NCI-H2196 (cell line): ENCODE results near the gene MITD1.
"Not testable (repeated sequence)": the region's sequence is repeated elsewhere in the genome, so short reads cannot be mapped to it uniquely, and the experiment has no call there.

Source experiments
- DNase-seq: peaks from one replicate; lab custom pipeline; 2025; ENCODE audit not compliant: unreplicated experiment; lab: John Stamatoyannopoulos, UW

Gene MITD1

DNA sequence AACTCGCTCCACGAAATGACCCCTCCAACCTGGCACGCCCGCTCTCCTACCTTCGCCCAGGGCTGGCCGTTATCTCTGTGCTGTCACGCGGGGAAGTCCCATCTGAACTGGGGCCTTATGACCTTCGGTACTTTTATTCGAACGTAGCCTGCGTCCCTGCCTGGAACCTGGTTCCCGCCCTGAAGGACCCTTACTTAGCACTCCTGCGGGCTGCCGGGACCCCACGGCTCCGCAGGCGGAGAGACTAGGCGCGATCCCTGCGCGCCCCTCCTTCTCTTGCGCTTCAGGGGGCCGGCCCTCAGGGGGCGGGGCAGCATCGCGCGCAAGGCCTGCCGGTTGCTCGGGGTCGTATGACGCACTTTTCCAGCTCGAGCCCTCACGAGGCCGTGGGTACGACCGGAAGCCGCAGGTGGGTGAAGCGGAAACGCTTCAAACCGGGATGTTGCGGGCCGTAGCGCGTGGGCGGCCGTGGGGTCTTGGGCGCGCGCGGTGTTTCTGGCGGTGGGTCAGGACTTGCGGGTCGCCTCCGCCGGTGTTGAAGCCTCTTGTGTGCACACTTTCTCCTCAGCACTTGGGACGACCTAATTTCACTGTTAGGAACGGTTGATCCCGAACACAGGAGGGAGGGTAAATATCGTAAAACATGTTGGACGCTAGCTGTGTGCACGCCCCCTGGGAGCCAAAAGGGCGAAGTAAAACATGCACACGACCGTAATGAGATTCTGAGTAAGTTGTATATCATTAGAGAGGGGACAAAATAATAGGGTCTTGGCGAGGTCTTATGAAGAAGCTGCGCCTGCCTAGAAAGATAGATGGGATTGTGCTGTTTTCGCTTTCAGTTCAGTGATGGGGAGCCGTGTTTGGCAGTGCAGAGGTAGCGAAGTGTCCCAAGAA lies 26.0 kb downstream of the MITD1 start, which contains the start of the genes LIPT1 and TSGA10:
Gene LIPT1 (plus strand): TSS at position 325 of the 894 bp plus-strand sequence. CDS start 6,991 bp downstream, outside the sequence.
Gene TSGA10 (minus strand): TSS at position 300 of the 894 bp plus-strand sequence. CDS start 45,503 bp downstream, outside the sequence.
- peak; percentile 93 for DNase-seq

DNA sequence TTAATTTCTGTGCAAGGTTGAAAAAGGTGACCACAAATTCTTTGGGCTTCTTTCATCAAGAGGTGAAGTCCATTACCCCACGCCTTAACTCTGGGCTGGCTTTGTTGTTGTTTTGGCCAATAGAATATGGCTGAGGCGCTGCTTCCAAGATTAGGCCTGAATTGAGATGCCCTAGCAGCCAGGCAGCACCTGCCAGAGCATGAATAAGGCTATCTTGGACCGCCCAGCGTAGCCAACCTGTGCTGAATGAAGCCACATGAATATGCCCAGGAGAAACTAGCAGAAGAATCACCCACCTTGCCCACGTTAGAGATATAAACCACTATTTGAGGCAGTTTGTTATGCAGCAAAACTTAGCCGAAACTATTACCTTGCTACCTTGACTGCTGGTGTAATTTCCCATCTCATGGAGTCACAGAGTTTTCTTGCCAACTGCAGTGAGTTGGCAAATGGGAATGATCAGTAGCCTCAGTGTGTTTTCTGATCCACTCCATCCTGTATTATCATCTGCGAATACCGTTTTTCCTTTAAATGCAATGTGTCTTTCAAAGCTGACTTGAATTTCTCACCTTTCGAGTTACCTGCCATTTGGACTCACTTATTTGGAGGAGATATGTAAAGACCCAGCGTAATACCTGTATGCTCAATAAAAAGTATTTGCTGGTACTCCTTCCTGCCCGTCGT lies 26.8 kb downstream of the MITD1 start:
- DNase-seq, result no peak

DNA sequence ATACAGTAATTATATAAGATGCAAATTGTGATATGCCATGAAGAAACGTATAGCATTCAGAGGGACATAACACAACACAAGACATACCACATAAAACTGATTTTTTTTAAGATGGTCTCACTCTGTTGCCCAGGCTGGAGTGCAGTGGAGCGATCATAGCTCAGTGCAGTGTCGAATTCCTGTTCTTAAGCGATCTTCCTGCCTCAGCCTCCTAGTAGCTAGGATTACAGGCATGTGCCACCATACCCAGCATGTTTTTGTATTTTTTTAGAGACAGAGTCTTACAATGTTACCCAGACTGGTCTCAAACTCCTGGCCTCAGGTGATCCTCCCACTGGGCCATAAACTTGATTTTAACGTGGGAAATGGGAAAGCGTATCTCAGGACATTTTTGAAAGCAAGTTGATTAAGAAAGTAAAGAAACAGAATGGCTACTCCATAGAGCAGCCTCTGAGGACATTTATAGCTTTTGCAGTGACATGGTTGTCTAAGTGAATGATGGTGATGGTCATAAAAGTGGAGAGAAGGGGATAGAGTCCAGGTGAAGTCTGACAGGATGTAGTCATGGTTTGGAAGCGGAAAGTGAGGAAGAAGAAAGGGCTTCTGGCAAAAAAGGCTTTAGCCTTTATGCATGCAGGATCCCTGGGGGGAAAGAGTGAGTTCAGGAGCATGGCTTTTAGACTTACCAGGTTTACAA lies 28.5 kb downstream of the MITD1 start:
- no peak for DNase-seq

DNA sequence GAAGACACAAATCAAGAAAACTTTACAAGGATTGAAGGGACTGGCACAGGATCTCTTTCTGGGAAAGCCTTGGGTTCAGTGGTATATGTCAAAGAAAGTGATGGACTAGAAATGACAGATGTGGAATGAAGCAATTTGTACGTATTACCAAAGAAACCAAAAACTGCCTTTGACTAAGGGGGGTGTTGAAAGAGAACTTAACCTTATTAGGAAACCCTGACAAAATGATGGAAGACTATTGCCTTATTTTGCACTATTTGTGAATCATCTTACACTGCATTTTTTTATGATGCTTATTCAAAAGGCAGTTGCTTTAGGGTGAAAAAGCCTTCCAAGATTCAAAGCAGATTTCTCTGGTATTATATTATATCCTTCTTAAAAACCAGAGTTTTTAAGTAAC lies 30.2 kb downstream of the MITD1 start:
- DNase-seq, result no peak

DNA sequence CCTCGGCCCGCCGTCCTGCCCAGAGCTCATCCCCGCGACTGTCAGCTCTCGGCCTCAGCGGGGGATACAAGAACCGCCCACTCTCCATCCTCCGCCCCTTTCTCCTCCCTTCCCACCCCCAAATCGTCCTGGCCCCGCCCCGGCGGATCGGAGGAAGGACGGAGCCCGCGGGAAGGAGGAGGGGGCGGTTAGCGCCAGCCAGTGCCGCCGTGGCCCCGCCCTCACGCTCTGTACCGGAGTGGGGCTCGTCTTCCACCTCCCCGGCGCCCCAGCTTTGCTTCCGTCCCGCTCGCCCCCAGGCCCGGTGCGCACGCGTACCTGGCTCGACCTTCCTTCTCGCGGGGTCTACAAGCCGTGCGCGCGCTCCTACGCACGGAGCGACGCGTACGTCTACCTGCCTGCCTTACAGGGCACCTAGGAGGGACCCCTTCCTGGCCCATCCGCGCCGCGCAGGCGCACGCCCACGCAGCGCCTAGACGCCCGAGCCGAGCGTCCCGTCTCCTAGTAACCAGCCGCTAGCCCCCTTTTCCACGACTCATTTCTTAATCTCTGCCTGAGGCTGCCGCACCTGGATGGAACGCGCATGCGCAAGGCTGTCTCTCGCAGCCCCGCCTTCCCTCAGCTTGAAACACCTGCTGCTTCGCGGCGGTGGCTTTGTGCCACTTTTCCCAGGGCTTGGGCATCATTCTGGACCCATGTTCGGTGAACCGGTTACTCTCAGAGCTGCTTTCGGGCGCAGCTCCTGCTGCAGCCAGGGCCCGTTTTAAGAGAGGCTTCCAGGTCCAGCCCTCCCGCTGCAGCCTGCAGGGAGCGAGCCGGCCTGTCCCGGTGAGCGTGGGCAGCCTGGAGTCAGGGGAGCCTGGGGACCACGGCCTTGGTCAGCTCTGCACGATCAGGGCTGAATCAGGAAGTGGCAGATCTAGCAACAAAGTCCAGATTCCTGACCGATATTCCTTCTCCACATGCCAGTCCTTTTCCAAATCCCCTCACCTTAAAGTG lies 39.4 kb downstream of the MITD1 start, which contains the start of gene C2orf15:
Gene C2orf15 (plus strand): TSS at position 598 of the 999 bp plus-strand sequence. CDS start 8,852 bp downstream, outside the sequence.
- peak; percentile 99 for DNase-seq

DNA sequence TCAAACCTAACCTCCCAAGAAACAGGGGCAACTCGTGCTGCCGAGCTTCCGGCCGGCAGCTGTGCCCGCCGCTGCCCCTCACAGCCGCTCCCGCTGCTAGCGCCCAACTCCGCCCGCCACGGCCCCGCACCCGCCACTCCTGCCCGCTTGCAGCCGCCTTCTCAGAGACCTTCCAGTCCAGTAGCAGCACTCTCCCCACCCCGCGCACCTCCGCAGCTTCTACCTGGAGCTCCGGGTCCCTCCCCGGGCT lies 40.1 kb downstream of the MITD1 start:
- no peak for DNase-seq

DNA sequence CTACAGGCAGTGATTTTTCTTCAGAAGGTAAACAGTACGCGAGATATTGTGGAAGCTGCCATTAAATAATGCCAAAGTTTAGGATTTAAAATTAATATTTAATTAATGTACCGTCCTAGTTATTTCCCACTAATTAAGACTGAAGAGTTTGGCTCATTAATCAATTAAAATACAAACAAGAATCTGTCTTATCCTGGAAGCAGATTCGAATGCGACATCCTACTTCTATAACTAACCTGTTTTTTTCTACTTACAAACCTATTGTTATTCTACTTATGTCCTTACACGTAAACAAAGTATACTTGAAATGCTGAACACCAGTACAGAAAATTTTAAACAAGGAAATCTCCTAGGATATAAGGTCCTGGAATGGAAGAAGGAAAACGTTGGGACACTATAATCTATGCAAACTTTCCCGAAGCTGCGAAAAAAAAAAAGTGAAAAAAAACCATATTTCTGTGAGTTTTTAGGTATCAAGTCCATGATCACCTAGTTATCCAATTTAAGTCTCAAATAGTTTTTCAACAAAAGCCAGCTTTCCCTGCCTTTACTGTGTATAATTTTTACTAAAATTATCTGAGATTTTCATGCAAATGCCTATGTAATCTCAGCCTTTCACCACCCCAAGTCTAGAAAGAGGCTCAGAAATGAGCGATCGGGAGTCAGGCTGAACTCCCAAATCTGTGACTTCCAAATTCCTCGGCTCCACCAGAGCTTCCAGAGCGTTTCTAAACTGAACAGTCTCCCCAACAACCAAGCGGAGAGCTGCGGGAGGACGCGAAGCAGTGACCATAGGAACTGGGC lies 40.6 kb downstream of the MITD1 start:
- no peak for DNase-seq

DNA sequence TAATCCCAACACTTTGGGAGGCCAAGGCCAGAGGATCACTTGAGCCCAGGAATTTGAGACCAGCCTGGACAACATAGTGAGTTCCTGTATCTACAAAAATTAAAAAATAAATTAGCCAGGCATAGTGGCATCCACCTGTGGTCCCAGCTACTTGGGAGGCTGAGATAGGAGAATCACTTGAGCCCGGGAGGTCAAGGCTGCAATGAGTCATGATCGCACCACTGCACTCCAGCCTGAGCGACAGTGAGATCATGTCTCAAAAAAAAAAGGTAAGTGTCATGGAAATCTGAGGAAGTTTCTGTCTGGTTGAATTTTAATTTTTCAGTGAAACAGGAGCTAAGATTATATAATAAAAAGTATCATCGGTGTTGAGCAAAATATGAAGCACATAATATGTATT lies 41.9 kb downstream of the MITD1 start:
- DNase-seq, result no peak

DNA sequence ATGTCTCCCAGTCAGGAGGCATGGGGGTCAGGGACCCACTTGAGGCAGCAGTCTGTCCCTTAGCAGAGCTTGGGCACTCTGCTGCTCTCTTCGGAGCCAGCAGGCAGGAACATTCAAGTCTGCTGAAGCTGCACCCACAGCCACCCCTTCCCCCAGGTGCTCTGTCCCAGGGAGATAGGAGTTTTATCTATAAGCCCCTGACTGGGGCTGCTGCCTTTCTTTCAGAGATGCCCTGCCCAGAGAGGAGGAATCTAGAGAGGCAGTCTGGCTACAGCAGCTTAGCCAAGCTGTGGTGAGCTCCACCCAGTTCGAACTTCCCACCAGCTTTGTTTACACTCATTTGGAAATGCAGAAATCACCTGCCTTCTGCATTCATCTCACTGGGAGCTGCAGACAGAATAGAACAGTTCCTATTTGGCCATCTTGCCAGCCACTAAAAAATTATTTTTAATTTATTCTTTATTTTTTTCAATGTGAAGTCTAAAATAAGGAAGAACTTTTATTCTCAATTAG lies 45.8 kb downstream of the MITD1 start:
- not testable (repeated sequence) for DNase-seq

DNA sequence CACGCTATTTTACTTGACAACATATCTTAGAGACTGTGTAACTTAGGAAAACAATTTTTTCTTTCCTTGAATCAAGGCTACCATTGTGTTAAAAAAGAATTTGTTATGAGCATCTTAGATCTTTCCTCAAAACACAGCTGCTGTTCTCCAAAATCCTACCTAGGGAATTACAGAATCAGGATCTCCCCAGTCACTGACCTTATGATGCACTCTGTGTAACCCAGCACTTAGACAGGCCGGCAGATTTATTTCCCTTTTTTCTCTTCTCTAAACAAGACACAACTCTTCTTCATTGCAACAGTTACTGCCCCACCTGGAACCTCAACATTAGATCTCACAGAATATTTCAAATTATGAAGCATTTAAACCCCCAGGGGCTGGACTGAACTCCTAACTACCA lies 52.9 kb downstream of the MITD1 start:
- no peak for DNase-seq
